HEK293T (cell line): ENCODE data around the gene INTS15.

Source experiments
- BHLHE40 ChIP-seq: fragments of 450-650 bp; IDR thresholded peaks from 2 replicates; pipeline ENCODE4 v1.6.1; 2016; ENCODE audit warnings: mild to moderate bottlenecking, moderate library complexity, borderline replicate concordance
- ELF4 ChIP-seq: fragments of 450-650 bp; IDR thresholded peaks from 2 replicates; pipeline ENCODE4 v1.6.1; 2017; ENCODE audit warnings: antibody characterized with exemption
- HDGF ChIP-seq: fragments of 450-650 bp; IDR thresholded peaks from 2 replicates; pipeline ENCODE4 v1.6.1; 2017; ENCODE audit warnings: antibody characterized with exemption, borderline replicate concordance
- NFRKB ChIP-seq: fragments of 450-650 bp; IDR thresholded peaks from 2 replicates; pipeline ENCODE4 v1.6.1; 2016; ENCODE audit warnings: mild to moderate bottlenecking, moderate library complexity
- SUZ12 ChIP-seq: fragments of 450-650 bp; IDR thresholded peaks from 2 replicates; pipeline ENCODE4 v1.6.1; 2016; ENCODE audit warnings: mild to moderate bottlenecking

DNA sequence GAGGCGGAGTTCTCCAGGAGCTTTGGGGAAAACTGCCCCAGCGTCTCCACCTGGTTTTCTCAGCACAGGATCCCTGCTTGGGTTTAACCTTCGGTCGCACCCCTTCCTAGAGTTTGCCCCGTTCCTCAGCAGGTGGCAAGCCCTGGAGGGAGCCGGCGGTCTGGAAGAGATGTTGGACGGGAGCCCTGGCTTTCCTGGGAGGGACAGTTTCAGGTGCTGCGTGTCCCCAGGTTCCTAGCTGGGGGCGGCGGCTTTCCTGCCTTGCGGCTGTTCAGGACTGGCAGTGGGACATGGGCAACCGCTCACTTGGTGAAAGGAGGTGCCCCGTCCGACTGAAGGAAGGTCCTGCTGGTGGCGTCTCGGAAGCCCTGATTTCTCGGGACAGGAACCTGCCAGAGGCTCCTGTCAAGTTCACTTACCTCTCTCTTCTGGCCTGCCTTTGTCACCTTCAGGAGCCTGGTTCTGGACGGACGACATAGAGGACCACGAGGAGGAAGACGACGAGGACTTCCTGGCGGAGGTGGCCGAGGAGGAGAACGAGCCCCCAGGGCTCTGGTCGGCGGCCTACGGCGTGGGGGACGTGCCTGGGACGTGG is 62.1 kb downstream of the INTS15 start:
- TF ChIP-seq NFRKB (no peak), SUZ12 (no peak), HDGF (no peak), BHLHE40 (no peak), ELF4 (no peak)
